Right lobe of liver (tissue), 4 donors: Measurements from ENCODE around the gene EBNA1BP2.

Source experiments
- CTCF ChIP-seq, 4 donors: fragments of 200-600 bp in 3 of 4; fragments of 450-650 bp in 1 of 4; IDR thresholded peaks; one replicate each; pipeline versions ENCODE4 v1.5.1 to v1.8.0; 2016 to 2022; ENCODE audit warnings: antibody characterized with exemption in 4 of 4, mild to moderate bottlenecking in 2 of 4
- POLR2A ChIP-seq: fragments of 450-650 bp; IDR thresholded peaks from one replicate; pipeline ENCODE4 v1.6.1; 2017; ENCODE audit warnings: antibody characterized with exemption, mild to moderate bottlenecking
- donor health status: DM: no; HTN: no; CAD: no.
- donor health status: DM: no; HTN: no; CAD: no.
- donor health status: DM: no; HTN: yes; CAD: no.

GRCh38 chr1:43144237-43144636 lies 27.9 kb downstream of the EBNA1BP2 start:
- no peak for TF ChIP-seq CTCF (IDR thresholded peaks at IDR 0.05)
- TF ChIP-seq POLR2A: no peak
